Fibroblast of the aortic adventitia (primary cell): ENCODE results near the gene SOBP. TPM values are rescaled to one million over a fixed set of nuclear protein-coding genes. Genes with fewer than 3 reads are reported as not detected.
A peak's percentile ranks its signal among the peaks of the same experiment; 100 is the strongest.

Source experiments
- DNase-seq: peaks from one replicate; pipeline ENCODE4 v3.0.0-alpha.2; 2010; ENCODE audit warnings: low read depth
- H3K4me3 ChIP-seq: 2 replicates; pipeline ENCODE4 v1.5.1; 2011; ENCODE audit warnings: low read depth, mild to moderate bottlenecking, control low read depth, low read length, moderate library complexity
- total RNA-seq: library from RNA; depleted of rRNA; stranded (reverse); fragments of >200 nt; gene quantifications from 2 replicates; pipeline ENCODE4 v1.2.3, GENCODE V29; 2012; ENCODE audit warnings: low replicate concordance
- TF ChIP-seq, protein P1 (sequence below): IDR thresholded peaks from 2 replicates; pipeline ENCODE4 v1.5.1; 2011; ENCODE audit warnings: mild to moderate bottlenecking, low read length, control low read depth, inconsistent platforms; ENCODE audit not compliant: insufficient read depth

The SOBP gene, protein sequence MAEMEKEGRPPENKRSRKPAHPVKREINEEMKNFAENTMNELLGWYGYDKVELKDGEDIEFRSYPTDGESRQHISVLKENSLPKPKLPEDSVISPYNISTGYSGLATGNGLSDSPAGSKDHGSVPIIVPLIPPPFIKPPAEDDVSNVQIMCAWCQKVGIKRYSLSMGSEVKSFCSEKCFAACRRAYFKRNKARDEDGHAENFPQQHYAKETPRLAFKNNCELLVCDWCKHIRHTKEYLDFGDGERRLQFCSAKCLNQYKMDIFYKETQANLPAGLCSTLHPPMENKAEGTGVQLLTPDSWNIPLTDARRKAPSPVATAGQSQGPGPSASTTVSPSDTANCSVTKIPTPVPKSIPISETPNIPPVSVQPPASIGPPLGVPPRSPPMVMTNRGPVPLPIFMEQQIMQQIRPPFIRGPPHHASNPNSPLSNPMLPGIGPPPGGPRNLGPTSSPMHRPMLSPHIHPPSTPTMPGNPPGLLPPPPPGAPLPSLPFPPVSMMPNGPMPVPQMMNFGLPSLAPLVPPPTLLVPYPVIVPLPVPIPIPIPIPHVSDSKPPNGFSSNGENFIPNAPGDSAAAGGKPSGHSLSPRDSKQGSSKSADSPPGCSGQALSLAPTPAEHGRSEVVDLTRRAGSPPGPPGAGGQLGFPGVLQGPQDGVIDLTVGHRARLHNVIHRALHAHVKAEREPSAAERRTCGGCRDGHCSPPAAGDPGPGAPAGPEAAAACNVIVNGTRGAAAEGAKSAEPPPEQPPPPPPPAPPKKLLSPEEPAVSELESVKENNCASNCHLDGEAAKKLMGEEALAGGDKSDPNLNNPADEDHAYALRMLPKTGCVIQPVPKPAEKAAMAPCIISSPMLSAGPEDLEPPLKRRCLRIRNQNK
- total RNA-seq: 7.4 and 7.9 TPM in 2 replicates

DNA sequence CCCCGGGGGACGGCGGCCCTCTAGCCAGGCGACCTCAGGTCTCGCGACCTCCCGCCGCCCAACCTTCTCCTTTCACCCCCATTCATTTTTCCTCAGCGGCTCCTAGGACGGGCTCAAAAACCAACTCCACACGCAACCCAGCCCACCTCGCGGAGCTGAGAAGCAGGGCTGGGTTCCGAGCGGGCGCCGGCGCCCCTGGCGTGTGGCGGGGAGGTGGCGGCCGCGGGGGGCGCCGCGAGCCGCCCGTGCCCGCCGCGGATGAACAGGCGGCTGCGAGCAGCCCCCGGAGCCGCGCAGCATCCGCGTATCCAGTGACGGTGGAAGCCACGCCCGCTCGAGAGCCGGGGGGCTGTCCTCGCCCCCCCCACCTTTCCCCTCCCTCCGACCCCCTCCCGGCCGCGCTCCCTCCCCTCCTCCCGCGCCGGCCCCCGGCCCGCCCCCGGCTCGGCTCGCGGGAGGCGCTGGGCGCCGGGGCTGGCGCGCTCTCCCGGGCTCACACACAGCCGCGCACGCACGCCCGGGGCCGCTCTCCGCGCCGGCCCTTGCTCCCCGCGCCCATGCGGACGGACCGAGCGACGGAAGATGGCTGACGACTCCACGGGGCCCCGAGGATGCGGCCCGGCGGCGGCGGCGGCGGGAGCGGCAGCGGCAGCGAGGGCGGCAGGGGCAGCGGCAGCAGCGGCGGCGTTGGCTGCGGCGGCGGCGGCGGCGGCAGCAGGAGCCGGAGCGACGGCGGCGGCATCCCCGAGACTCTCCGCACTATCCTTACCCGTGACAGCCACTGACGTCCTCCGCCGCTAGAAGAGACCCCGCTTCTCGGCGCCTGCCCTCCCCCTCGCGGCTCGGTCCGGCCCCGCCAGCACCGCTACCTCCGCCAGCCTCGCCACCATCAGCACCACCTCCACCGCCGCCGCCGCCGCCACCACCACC is at the start of gene SOBP:
Gene SOBP, plus strand, starts transcription at position 482 of the 930 bp plus-strand sequence. CDS start 500 bp downstream, outside the sequence.
- peak within 1 kb of the TSS; percentile 83 for H3K4me3 ChIP-seq
- TF ChIP-seq, protein P1, sequence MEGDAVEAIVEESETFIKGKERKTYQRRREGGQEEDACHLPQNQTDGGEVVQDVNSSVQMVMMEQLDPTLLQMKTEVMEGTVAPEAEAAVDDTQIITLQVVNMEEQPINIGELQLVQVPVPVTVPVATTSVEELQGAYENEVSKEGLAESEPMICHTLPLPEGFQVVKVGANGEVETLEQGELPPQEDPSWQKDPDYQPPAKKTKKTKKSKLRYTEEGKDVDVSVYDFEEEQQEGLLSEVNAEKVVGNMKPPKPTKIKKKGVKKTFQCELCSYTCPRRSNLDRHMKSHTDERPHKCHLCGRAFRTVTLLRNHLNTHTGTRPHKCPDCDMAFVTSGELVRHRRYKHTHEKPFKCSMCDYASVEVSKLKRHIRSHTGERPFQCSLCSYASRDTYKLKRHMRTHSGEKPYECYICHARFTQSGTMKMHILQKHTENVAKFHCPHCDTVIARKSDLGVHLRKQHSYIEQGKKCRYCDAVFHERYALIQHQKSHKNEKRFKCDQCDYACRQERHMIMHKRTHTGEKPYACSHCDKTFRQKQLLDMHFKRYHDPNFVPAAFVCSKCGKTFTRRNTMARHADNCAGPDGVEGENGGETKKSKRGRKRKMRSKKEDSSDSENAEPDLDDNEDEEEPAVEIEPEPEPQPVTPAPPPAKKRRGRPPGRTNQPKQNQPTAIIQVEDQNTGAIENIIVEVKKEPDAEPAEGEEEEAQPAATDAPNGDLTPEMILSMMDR: no peak
- peak; percentile 43 for DNase-seq

DNA sequence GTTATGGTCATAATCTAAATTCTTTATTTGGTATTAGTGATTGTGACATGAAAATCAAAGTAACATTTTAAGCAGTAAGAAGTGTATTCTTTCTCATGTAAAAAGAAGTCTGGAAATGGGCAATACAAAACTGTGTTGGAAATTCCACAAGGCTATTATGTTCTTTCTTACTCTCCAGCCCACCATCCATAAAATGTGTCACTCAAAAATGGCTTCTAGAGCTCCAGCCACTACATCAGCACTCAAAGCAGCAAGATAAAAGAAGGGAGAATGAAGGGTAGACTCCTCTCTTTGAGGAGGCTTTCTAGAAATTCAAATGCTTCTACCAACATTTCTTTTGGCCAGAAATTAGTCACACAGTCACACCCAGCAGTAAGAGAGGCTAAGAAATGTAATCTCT is 49.0 kb upstream of the SOBP start:
- H3K4me3 ChIP-seq: no peak overlapping the region
- no peak for DNase-seq
- TF ChIP-seq, protein P1: no peak

DNA sequence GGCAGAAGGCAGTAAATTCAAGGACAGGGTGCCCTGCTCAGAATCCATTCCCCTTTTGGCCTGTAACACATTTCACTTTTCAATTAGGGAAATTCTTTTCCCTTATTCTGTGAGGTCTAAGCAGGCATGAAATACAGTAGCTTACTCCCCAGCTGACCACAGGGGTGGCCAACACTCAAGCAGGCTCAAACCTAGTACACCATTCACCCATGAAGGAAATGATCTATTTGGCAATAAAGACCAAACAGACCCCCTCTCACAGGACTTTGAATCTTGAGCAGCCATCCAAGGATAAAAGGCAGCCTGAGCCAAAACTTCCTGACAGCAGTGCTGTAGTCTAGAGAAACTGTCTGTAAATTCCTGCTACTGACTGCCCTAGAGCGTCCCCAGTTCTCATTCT is 48.2 kb upstream of the SOBP start:
- DNase-seq: no peak
- TF ChIP-seq, protein P1: no peak
- H3K4me3 ChIP-seq: no peak overlapping the region

DNA sequence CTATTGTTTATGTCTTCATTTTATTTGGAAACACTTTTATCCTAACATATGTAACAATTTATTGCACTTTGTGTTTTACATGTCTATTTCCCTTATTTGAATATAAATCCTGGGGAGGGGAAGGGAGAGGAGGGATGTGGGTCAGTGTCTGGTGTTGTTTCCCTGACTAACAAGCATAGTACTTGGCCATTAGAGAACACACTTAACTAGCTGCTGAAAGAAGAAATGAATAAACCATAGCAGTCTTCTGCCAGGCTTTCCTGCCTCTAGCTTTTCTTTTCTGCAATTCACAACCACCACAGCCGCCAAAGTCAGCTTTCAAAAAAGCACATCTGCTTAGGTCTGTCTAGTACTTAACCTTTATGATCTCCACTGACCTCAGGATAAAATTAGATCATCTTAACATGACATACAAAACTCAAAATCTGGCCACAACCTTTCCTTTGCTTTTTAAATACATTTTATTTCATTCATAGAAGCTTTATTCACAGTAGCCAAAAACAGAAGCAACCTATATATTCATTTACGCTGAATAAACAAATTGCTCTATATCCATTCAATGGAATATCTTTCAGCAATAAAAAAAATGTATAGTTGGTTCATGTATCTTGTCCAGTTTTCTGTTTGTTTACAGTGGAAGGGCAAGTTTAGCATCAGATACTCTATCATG is 46.8 kb upstream of the SOBP start:
- TF ChIP-seq, protein P1: no peak
- H3K4me3 ChIP-seq: no peak overlapping the region
- no peak for DNase-seq

DNA sequence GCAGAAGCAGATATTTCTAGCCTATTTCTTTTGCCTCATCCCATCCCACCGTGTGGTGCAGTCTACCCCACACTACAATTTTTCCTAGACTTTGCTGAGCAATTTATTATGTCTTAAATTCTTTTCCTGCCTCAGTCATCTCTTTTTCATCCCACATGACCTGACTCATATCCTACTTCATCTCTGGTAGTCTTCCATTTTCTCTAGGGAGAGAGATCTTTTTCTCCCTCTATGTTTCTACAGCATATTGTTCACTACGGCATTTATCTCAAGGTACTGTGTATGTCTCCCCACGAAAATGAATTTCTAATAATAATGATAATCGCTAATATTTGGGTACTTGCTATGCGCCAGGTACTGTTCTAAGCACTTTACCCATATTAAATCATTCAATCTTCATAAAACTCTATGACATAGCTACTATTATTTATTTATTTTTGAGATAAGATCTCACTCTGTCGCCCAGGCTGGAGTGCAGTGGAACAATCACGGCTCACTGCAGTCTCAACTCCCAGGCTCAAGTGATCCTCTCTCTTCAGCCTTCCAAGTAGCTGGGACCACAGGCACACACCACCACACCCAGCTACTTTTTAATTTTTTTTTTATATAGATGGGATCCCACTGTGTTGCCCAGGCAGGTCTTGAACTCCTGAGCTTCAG is 46.2 kb upstream of the SOBP start:
- no peak overlapping the region for H3K4me3 ChIP-seq
- no peak for DNase-seq
- TF ChIP-seq, protein P1: no peak
